Stimulated activated CD4-positive, alpha-beta T cell treated with anti-CD3 and anti-CD28 coated beads, Interleukin-12 subunit alpha, Interleukin-12 subunit beta, amount 100 ng/mL, for 4 hours (primary cell): ENCODE results near the gene OR10C1.

Experiments used
- DNase-seq: peaks from one replicate; pipeline ENCODE4 v3.0.0-alpha.2; 2020

Gene OR10C1

DNA sequence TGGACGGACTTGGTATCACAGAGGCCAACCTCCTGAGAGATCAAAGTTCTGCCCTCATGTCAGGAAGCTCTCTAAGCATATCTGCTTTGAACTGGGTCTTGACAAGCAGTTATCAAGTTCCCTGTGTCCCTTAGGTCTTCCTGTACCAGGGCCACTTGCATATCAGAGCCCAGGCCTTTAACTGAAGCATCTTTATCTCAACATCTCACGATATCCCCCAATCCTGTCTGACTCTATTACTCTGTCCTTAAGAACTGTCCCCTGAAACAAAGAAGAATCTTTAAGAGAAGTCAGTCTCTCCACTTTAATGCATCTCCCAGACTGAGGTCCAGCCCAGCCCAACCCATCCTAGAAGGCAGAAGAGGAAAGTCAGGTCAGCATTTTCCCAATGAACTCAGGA lies 40.5 kb downstream of the OR10C1 start:
- DNase-seq = no peak

DNA sequence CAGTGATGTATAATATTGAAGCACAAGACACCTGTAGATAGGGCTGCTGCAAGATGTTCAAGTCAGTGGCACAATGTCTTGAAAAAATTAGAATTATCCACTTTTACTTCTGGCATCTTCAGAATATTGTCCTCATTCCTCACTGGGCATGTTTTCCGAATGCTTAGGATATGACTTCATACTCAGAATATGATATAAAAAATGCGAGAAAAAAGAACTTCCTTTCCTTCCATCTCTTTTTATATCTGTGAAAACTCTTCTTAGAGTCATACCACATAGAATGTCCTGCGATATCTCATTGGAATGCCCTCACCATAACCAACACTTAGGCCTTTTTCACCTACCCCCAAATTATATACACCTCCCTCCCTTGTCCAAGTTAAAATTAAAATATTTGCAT lies 44.1 kb downstream of the OR10C1 start:
- DNase-seq = no peak

DNA sequence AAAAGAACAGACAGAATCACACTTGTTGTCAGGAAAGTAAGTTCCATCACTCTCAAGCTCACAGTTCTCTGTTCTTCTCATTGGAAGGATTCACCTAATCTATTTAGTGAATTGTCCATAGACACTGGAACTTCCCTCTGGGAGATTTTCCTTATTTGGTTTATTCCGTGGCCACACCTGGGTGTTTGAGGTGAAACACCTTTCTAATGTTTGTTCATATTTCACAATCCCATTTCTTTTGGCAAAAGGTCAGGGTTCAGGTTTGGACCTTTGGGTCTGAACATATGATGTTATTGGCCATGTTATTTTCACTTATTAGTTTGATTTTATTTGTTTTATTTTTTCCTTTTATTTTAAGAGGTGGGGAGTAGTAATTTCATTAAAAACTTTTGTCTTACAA lies 44.6 kb downstream of the OR10C1 start:
- DNase-seq = no peak

DNA sequence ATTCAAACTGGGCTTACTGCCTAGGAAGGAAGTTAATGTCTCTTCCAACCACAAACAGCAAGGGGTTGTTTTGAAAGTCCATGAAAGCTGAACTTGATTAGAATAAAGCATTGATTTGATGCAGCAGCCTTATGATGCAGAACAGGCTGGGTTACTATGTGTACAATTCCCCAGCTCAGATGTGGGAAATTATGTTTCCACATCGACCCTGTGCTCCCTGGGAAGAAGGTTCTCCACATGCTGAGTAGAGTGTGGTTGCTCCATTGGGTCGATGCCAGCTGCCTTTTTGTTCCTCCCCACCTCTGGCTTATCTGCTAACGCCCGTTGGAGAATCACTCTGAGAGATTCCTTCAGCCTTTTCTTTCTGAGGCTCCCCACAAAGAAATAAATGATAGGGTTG lies 47.5 kb downstream of the OR10C1 start:
- no peak for DNase-seq

DNA sequence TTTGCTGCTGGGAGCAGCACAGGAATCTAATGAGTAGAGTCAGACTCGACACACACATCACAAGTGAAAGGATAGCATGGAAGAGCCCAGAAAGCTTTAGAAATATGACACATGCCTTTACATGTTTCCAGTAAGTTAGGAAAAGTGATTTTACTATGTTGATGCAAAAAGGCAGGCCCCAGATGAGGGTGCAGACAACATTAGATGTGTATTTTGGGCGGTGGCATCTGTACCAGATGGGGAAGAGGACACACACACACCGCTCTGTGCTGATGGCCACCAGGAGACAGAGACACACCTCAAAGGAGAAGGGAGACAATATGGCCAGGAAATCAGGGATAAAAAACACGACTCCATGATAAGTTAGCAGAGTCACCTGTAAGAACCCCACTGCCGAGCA lies 48.0 kb downstream of the OR10C1 start:
- DNase-seq = no peak

DNA sequence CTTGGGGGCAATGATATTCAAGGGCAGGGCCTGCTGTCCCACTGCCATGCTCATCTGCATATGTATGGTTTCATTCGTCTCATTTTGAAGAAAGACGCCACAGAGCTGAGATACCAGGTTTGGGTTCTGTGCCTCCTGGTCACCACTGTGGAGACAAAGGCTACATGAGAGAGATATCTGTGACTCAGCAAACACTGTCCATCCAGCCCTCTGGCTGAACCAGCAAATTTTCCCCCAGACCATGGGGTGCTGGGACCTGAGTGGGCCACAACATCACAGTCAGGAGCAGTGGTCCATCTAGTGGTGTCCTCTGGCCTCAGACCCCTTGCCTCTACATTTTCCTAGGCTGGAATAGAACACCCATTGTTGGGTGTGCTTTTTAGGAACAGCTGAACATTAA lies 48.6 kb downstream of the OR10C1 start, which contains the start of gene MAS1L:
Gene MAS1L (minus strand): TSS at position 297 of the 400 bp plus-strand sequence. CDS start 54 bp downstream, at position 243.
- no peak for DNase-seq

DNA sequence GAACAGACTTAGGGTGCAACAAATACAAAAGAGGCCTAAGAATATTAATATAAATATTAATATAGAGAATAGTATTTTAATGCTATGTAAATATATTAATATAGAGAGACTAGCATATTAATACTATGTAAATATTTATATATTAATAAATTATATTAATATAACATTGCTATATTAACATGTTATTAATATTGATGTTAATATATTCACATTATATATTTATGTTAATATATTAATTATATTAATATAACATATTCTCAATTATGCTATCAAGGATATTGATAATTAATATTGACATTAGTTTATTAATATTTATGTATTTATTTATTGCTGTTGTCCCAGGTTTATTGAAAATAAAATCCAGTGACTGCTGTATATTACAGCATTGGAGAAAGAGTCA lies 49.8 kb downstream of the OR10C1 start:
- DNase-seq = no peak

DNA sequence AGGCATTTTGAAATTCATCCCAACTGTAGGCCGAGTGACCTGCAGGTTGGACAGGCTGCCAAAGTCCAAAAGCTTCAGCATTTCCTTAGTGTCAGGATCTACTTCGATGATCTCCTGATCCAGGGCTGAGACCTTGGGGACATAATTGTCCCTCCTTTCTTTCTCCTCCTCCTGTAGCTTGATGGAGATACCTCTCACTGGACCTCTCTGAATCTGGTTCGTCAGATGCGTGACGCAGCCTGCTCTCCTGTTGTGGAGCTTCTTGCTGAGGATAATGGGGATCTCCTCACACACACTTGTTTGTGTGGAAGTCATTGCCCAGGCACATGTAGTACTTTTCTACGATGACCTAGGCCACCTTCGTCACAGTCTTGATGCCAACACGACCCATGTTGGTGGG lies 50.2 kb downstream of the OR10C1 start:
- no peak for DNase-seq

DNA sequence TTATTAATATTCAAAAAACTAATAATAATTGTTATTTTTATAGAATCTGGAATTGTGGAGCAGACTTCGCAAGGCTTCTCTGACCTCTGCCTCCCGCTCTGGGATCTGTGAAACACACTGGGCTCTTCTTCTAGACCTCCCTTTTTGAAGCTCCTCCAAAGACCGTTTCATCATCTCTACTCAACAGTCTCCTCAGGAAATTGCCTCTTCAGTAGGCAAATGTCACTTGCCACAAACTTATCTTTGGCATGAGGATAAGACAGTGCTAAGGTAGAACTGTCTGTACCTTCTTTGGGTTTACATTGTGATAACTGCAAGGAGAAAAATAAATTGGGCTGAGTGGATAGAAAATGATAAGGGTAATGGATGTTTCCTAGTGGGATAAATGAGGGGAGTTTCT lies 50.9 kb downstream of the OR10C1 start:
- no peak for DNase-seq

DNA sequence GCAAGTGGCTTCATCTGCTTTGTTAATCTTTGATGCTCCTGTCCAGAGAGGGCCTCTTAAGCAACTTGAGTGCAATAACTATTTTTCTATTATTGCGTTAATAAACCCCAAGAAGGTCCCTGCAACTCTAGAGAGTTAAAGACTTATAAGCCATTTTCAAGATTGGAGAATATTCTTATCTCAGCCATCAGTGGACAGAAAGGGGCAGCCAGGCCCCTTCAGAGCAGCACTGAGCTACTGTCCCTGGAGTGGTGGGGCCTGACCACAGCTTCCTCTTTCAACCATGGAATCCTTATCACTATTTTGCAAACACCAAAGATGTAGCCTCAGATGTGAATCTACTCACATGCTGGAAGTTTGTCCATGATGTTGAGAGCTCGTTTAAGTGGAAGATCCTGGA lies 51.4 kb downstream of the OR10C1 start:
- no peak for DNase-seq
